ENCODE data around the gene PCNX1. TPM values are rescaled to one million over a fixed set of nuclear protein-coding genes. Genes with fewer than 3 reads are reported as not detected.
"Not testable (repeated sequence)": the region's sequence is repeated elsewhere in the genome, so short reads cannot be mapped to it uniquely, and the experiment has no call there.

The PCNX1 gene
- total RNA-seq, 1 donor from 2014 or later: 37.9 TPM

DNA sequence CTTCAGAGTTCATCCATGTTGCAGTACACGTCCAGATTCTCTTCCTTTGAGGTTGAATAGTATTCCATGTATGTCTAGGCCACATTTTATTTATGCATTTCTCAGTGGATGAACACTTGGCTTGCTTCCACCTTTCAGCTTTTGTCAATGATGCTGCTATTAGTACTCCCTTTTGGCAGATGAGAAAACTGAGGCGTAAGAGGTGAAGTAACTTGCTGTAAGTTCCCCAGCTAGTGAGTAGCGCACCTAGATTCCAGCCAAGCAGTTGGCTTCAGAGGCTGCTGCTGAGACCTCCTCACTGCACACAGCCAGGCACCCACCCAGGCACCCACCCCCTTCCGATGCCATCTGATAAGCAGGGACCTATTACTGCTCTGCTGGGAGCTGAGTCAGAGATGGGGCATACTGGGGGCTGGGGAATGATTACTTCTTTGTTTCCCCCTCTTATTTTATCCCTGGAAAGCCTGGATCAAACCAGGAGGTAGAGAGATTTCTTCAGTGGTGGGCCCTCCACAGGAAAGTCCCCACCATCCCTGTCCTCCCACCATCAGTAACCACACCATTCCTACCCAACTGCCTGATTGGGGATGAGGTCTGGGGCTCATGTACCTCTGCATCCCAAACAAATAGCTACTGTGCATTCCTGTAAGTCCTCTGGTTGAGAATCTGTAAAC, 234.6 kb downstream of the PCNX1 start:
- H3K4me1 Mint-ChIP-seq (ENCODE audit: unreplicated experiment): peaks cover 10% of the 10 kb centered on the region
- TF ChIP-seq, protein P1, sequence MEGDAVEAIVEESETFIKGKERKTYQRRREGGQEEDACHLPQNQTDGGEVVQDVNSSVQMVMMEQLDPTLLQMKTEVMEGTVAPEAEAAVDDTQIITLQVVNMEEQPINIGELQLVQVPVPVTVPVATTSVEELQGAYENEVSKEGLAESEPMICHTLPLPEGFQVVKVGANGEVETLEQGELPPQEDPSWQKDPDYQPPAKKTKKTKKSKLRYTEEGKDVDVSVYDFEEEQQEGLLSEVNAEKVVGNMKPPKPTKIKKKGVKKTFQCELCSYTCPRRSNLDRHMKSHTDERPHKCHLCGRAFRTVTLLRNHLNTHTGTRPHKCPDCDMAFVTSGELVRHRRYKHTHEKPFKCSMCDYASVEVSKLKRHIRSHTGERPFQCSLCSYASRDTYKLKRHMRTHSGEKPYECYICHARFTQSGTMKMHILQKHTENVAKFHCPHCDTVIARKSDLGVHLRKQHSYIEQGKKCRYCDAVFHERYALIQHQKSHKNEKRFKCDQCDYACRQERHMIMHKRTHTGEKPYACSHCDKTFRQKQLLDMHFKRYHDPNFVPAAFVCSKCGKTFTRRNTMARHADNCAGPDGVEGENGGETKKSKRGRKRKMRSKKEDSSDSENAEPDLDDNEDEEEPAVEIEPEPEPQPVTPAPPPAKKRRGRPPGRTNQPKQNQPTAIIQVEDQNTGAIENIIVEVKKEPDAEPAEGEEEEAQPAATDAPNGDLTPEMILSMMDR (conservative IDR thresholded peaks at IDR 0.05): no peak
- DNase-seq (ENCODE audit: extremely low spot score, unreplicated experiment): no peak
- no peaks in the 10 kb centered on the region for H3K36me3 Mint-ChIP-seq
- no peak overlapping the region for H3K4me3 Mint-ChIP-seq
- H3K27me3 Mint-ChIP-seq: peaks cover 5% of the 10 kb centered on the region
- H3K27ac Mint-ChIP-seq: no peak overlapping the region
- no peaks in the 10 kb centered on the region for H3K9me3 Mint-ChIP-seq

DNA sequence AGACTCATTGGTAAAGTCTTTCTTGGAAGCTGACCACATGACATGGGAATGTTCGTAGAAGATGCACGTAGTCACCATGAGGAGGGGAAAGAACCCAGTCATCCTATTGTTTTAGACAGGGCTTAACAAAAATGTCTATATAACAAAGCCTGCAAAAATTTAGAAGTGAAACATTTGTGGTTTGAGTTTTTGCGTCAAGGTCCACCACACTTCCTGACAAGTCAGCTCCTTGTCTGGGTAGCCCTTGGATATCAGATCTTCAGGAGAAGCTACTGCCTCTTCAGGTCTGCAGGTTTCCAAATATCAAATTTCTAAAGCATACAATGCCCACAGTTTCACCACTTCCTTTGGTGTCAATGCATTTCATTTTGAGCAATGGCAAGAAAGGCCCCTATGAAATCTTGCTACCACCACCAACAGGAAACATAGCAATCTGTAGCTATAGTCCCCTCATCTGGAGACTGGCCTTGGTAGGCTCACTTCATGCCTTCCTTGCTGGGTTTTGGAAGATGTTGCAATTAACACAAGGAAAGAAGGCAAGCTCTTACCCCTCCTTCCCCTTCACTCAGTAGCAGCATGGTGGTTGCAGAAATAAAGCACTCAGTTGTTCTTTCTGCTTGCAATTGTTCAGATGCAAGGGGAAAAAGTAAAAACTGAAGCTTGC, 235.2 kb downstream of the PCNX1 start:
- no peak for DNase-seq (ENCODE audit: extremely low spot score, unreplicated experiment)
- TF ChIP-seq, protein P1 (conservative IDR thresholded peaks at IDR 0.05): no peak
- H3K4me3 Mint-ChIP-seq: no peak overlapping the region
- peaks cover 10% of the 10 kb centered on the region for H3K4me1 Mint-ChIP-seq (ENCODE audit: unreplicated experiment)
- H3K36me3 Mint-ChIP-seq: no peaks in the 10 kb centered on the region
- no peak overlapping the region for H3K27ac Mint-ChIP-seq
- peaks cover 5% of the 10 kb centered on the region for H3K27me3 Mint-ChIP-seq
- H3K9me3 Mint-ChIP-seq: no peaks in the 10 kb centered on the region

DNA sequence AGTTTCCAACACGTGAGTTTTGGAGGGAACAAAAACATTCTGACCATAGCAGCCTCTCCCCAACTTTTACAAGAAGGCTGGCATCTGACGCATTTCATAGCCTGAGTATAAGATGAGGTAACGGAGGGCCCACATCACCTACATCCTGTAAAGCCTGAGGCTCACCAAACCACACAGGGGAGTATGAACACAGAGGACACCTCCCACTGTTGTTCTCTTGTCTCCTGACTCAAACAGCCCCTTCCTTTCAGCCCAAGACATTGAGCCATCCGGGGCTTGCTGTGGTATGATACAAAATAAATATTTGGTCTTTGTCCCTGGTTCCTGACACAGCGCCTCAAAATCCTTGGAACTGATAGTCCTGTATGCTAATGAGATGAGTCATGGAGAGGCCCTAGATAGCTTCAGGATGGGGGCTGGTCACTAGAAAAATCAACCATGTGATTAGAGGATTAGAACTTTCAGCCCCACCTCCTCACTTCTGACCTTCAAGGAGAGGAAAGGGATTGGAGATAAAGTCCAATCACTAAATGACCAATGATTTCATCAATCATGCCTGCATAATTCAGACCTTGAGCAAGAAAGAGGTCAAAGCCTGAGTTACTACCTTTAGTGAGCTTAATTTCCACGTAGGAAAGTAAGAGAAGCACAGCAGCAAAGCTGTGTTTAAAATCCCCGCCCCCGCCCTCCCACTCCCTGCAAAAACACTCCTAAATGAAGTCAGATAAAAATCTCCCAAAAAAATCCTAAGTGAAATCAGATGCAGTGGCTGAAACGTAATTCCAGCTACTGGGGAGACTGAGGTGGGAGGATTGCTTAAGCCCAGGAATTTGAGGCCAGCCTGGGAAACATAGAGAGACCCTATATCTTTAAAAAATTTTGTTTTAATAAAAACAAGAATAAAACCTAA, 236.4 kb downstream of the PCNX1 start:
- no peak for DNase-seq (ENCODE audit: extremely low spot score, unreplicated experiment)
- TF ChIP-seq, protein P1 (conservative IDR thresholded peaks at IDR 0.05): no peak
- H3K27ac Mint-ChIP-seq: no peak overlapping the region
- no peak overlapping the region for H3K4me3 Mint-ChIP-seq
- H3K9me3 Mint-ChIP-seq: peaks cover 5% of the 10 kb centered on the region
- H3K27me3 Mint-ChIP-seq: peaks cover 4% of the 10 kb centered on the region
- H3K36me3 Mint-ChIP-seq: no peaks in the 10 kb centered on the region
- H3K4me1 Mint-ChIP-seq (ENCODE audit: unreplicated experiment): peaks cover 10% of the 10 kb centered on the region

DNA sequence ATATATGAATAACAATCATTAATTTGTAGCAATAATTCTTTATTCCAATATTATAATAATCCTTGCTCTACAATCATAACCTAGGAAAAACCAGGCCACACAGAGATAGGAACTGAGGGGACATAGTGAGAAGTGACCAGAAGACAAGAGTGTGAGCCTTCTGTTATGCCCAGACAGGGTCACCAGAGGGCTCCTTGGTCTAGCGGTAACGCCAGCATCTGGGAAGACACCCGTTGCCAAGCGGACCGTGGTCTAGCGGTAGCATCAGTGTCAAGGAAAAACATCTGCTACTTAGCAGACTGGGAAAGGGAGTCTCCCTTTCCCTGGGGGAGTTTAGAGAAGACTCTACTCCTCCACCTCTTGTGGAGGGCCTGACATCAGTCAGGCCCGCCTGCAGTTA, 240.1 kb downstream of the PCNX1 start:
- H3K27me3 Mint-ChIP-seq; H3K36me3 Mint-ChIP-seq; DNase-seq (ENCODE audit: extremely low spot score, unreplicated experiment); H3K4me1 Mint-ChIP-seq (ENCODE audit: unreplicated experiment); H3K27ac Mint-ChIP-seq; H3K4me3 Mint-ChIP-seq: not testable (repeated sequence)
- peaks cover 13% of the 10 kb centered on the region for H3K9me3 Mint-ChIP-seq

DNA sequence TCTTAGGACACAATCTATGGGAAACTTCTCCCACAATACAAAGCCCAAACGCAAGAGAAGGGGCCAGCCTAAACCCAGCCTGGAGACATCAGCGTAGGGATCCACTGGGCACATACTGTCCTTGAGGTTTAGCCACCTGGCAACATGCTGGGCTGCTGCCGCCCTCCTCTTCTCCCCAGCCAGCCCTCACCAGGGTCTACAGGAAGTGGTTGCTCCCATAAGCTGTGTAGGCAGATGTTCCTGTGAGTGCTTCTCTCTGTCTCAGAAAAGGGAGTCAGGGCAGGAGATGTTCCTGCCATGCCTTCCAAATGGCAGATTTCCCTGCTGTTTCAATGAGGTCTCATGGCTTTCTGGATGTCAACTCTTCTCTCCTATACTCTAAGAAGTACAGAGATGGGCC, 241.4 kb downstream of the PCNX1 start:
- Mint-ChIP-seq H3K9me3 (peaks cover 13% of the 10 kb centered on the region), H3K36me3 (no peaks in the 10 kb centered on the region), H3K4me3 (no peak overlapping the region), H3K27me3 (no peaks in the 10 kb centered on the region), H3K4me1 (ENCODE audit: unreplicated experiment) (peaks cover 1% of the 10 kb centered on the region), H3K27ac (no peak overlapping the region)
- DNase-seq (ENCODE audit: extremely low spot score, unreplicated experiment): no peak
- TF ChIP-seq, protein P1 (conservative IDR thresholded peaks at IDR 0.05): no peak
